ENCODE data around the gene USP19.

- TF ChIP-seq TOX (CRISPR knock-in tag; IDR thresholded peaks at IDR 0.05; ENCODE audit: borderline replicate concordance) (no peak), ZNF70 (CRISPR knock-in tag; IDR thresholded peaks at IDR 0.05) (no peak), ZFP3 (CRISPR knock-in tag; IDR thresholded peaks at IDR 0.05) (no peak), CREB5 (CRISPR knock-in tag; IDR thresholded peaks at IDR 0.05; ENCODE audit: low read depth) (no peak), GLIS3 (CRISPR knock-in tag; IDR thresholded peaks at IDR 0.05) (no peak), ZFP30 (CRISPR knock-in tag; IDR thresholded peaks at IDR 0.05) (no peak), CSRNP3 (CRISPR knock-in tag; IDR thresholded peaks at IDR 0.05) (no peak), PPARA (CRISPR knock-in tag; IDR thresholded peaks at IDR 0.05; ENCODE audit: borderline replicate concordance) (no peak), ESRRG (CRISPR knock-in tag; IDR thresholded peaks at IDR 0.05) (no peak), OSR1 (CRISPR knock-in tag; IDR thresholded peaks at IDR 0.05) (no peak), BACH2 (CRISPR knock-in tag; IDR thresholded peaks at IDR 0.05; ENCODE audit: borderline replicate concordance) (no peak), PATZ1 (CRISPR knock-in tag; IDR thresholded peaks at IDR 0.05; ENCODE audit: borderline replicate concordance) (no peak)
These were observed 31.0 kb upstream of the USP19 start for GRCh38 chr3:49151610-49152009.

Data from SK-N-SH treated with all-trans-retinoic acid at 6 μM for 48 hours (cell line).